Fibroblast of skin of left biceps (primary cell): ENCODE data around the gene CDC42BPG.
A peak's percentile ranks its signal among the peaks of the same experiment; 100 is the strongest.

Experiments
- DNase-seq, 2 experiments: peaks; one replicate each; pipeline ENCODE4 v3.0.0-alpha.2; 2013; ENCODE audit warnings: low read depth in 2 of 2

CDC42BPG gene

DNA sequence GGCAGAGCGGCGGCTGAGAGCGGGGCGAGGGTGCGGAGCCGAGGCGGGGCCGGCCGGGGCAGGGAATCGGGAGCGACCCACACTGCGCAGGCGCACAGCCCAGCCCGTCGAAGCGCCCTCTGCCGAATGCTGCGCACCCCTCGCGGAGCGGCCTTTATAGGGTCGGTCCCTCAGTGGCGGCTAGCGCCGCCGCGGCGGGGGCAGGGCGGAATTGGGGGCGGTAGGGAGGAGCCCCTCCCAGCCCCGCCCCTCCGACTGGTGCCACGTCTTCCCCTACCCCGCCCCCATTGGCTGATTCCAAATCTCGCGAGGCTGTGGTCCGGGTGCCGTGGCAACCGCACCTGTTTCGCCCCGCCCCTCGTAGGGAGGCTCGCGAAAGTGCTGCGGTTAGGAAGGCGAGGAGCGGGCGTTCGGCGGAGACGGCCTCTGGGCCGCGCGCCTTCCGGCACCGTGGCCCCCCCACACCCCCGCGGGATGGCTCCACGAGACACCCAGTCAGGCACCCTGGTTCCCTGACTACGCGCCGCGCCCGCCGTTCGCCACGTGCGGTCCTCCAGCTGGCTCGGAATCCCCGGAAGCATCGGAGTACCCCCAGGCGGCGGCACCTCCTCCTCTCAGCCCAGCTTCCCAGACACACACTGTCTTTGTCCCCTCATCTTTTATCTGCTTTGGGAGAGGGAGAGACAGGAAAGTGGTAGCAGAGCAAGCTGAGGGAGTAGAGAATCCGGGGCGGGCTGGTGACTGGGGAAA lies 34.2 kb upstream of the CDC42BPG start, which contains the start of gene EHD1:
Gene EHD1 (minus strand): TSS at position 128 of the 750 bp plus-strand sequence. CDS start 157 bp downstream, outside the sequence.
- peak; percentile 92 to 95 for DNase-seq

GRCh38 chr11:64878223-64878493 lies 33.7 kb upstream of the CDC42BPG start:
- DNase-seq: no peak

DNA sequence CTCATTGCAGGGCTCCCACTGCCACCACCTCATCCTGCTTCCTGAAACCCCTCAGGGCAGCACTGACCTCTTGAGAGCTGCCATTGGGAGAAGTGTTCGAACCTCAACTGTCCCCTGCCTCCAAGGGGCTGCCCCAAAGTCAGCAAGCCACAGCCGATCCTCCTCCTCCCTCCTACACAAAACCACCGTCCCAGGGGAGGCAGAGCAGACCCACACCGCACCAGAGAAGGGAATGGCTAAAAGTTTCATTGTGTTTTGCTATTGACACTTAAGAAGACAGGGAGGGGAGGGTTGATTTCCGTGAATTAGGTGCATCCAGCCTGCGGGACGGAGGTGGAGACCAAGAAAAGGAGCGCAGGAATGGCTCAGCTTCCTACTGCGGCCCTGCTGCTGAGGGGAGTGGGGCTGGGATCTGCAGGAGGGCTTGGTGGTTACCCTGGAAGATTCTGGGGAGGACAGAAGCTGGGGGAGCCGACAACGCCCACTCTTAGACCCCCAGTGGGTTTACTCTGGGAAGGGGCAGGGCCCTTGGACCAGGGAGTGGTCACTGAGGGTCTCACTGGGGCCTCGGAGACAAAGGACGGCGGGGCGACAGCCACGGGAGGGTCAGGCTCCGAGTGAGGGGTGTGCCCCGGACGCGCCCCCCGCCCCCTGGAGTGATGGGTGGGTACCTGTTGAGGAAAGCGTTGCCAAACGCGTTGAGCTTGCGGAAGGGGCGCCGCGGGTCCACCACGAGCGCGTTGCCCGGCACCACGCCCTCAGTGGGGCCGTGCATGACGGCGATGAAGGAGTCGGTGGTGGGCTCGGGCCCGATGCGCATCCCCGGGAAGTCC lies 33.2 kb upstream of the CDC42BPG start:
- no peak for DNase-seq

GRCh38 chr11:64876835-64877341 lies 32.4 kb upstream of the CDC42BPG start:
- no peak for DNase-seq

GRCh38 chr11:64876229-64876750 lies 31.8 kb upstream of the CDC42BPG start:
- no peak for DNase-seq

- DNase-seq: no peak
These were observed 31.1 kb upstream of the CDC42BPG start for GRCh38 chr11:64875369-64876228.

DNA sequence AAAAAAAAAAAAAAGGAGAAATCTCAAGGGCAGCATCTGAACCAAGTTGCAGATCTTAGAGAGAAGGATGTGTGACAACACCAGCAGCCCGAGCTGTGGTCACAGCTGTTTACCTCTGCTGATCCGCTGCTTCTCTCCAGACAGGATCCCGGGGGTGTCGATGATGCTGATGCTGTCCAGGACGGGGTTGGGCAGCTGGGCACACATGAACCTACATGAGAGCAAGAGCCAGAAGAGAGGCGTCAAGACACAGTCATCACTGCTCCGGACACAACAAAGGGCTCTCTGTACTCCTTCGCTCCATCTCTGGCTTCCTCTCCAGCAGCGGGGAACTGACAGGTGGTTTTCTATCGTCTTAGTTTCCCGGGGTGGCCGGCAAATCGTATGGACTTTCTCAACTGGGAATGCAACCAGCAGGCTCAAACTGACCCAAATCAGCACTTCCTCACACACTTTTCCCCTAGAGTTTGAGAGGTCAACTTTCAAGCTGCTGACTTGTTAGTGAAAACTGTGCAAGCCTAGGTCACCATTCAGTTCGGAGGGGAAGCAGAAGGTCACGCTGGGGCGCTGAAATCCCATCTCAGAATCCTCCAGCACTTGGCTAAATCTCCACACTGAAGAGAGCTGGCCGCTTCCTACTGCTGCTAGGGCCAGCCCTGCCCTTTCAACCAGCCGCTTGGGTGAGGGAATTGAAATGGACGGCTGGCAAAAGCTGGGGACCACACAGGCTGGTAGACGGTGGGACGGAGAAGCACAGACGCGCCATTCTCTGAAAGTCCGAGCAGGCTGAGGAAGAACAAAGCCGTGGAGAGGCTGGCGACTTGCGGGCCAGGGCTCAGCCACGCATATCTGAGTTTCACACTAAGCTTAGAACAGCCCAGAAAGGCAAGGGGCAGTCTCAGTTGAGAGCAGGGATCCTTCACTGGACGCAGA lies 30.1 kb upstream of the CDC42BPG start:
- no peak for DNase-seq

DNA sequence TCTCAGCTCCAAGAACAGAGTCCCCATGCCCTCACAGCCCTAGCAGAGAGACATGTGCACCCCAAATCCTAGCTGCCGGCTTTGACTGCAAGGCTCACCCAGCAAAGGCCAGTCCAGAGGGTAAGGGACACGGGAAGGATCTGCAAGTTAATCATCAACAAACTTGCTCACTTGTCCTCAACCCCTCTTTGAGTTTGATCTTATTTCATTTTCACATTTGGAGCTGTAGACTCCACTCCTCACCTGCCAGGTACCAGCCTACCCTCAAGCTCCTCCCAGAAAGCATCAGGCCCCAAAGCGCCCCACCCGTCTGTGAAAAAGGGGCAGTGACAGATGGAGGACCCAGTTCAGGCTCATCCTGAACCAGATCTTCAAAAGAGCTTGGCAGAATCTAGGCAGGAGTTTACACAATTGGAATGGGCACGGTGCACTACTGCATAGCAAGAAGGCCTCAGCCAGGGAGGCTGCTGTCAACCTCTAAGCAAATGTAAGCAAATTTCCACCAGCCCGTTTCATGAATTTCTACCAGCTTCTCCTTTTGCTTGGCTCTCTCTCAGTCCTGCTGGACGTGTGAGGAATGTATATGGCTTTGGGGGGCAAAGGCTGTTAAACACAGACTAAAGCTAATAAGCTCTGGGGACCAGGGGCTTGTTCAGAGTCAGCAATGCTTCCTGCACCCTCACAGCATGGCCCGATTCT lies 28.5 kb upstream of the CDC42BPG start:
- no peak for DNase-seq

DNA sequence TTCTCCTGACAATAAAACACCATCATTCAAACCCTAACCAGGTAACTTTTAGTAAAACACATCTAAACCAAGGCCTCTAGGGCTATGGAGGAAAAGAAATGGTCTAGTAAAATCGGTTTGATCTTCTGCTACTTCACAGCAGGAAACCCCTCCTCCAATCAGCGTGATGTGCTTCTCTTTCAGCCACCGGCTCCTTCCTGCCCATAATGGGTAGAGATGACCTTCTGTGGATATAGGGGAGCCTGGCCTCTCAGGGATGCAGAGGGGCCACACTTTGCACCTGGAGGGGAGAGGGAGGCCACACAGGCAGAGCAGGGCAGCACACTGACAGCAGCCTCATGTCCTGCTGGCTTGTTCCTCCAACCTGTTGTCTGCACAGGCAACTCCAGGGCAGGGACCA lies 27.0 kb upstream of the CDC42BPG start:
- DNase-seq: no peak

GRCh38 chr11:64870893-64871466 lies 26.5 kb upstream of the CDC42BPG start:
- no peak for DNase-seq

DNA sequence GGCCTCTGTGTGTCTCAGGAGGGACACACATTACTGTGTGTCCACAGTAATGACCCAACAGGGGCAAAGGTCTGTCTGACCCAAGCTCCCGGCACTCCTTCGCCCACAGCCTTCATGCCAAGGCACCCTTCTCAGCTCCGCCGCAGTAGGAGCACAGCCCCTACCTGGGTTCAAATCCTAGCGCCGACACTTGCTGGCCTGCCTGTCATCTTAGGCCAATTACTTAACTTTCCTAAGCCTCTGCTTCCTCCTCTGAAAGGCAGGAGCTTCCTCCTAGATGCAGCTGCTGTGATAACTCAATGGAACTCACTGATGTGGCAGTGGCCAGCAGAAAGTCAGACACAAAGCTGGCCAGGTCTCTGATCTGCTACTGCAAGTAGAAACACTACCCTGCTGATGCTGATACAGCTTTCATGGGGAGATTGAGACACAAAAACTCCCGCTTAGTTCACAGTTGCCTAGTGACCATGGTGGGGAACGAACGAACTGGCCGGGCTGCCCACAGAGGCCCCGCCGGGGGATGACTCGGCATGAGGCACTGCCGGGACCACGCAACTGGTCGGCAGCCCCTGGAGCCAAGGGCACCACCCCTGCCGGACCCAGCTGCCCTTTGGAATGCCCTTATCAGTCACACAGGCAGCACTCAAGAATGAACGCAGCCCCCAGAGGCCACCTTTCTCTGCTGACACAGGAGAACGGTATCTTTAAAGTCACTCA lies 25.9 kb upstream of the CDC42BPG start:
- DNase-seq: no peak

DNA sequence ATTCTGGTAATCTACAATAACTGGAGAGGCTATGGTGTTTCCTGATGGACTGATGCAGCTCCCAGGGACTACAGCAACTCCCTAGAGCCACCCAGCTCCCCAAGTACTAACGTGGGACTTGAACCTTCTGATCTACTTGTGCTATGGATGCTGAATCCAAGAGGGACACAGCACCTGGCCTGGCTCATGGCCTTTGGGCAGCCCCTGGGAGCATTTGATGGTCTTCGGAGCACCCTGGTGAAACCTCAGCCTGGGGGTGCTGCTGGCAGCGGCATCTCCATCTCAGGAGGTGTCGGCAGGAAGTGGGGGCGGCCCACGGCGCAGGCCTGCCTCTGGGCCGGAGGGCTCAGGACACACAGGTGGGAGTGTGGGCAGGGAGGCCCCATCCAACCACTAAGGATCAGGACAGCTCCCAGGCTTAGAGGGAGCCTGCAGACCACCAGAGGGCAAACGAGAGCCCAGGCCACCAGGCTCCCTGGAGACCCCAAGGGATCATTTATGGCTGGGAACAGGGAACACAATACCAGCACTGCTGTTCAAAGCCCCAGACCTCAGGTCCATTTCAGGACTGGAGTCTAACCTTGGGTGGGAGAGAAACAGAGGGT lies 25.2 kb upstream of the CDC42BPG start:
- DNase-seq: no peak

DNA sequence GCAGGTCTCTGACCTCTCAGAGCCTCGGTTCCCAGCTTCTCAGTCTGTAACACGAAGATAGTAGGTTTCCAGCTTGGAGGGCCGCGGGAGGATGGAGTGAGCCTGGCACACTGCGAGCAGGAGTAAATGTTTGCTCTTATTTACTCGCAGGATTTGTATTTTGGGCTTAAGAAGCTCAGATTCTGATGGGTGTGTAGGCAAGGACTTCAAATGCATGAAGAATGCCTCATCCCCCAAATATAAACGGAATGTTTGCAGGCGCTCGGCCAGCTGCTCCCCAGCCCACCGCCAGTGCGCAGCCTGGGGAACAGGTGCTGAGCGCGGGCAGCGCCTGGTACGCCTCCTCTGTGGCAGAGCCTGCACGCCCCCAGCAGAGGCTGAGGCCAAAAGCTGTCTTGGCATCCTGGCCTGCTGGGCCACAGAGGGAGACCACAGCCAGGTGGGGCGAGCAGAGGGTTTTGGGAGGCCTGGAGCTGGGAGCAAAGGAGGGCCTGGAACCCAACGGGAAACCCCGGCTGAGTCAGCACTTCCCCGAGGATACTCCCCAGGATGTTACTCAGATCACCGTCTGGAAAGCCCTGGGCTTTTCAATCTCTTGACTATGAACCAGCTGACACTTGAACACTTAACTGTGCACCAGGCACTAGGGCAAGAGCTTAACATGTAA lies 24.6 kb upstream of the CDC42BPG start:
- DNase-seq: no peak

GRCh38 chr11:64867748-64868462 lies 23.5 kb upstream of the CDC42BPG start:
- no peak for DNase-seq

GRCh38 chr11:64866173-64866491 lies 21.7 kb upstream of the CDC42BPG start:
- DNase-seq: no peak

GRCh38 chr11:64865286-64866172 lies 21.1 kb upstream of the CDC42BPG start:
- no peak for DNase-seq
